Nephron (organoid): Measurements from ENCODE around the gene FOXP3.

Experiments
- H3K27ac Mint-ChIP-seq, 3 experiments: 2 replicates each; pipeline ENCODE4 v1.8.0; 2020; ENCODE audit warnings: mixed read lengths in 3 of 3, mild to moderate bottlenecking in 2 of 3, moderate library complexity in 1 of 3
- H3K27me3 Mint-ChIP-seq: 2 replicates; pipeline ENCODE4 v1.8.0; 2021; ENCODE audit warnings: low read depth, mild to moderate bottlenecking, moderate library complexity, mixed read lengths
- H3K36me3 Mint-ChIP-seq: 2 replicates; pipeline ENCODE4 v1.8.0; 2020; ENCODE audit warnings: low read depth, mixed read lengths
- H3K4me1 Mint-ChIP-seq: 2 replicates; pipeline ENCODE4 v1.8.0; 2020; ENCODE audit warnings: mixed read lengths
- H3K4me3 Mint-ChIP-seq, 3 experiments: 2 replicates each; pipeline ENCODE4 v1.8.0; 2020; ENCODE audit warnings: mild to moderate bottlenecking in 3 of 3, mixed read lengths in 3 of 3, moderate library complexity in 2 of 3
- H3K9me3 Mint-ChIP-seq: 2 replicates; pipeline ENCODE4 v1.8.0; 2020; ENCODE audit warnings: mixed read lengths
- CTCF ChIP-seq, 3 experiments: fragments of 200-600 bp; sonication (generic); IDR thresholded peaks; one replicate each; pipeline ENCODE4 v1.5.0; 2021; ENCODE audit warnings: antibody characterized with exemption in 3 of 3; ENCODE audit not compliant: unreplicated experiment in 3 of 3

FOXP3 gene

GRCh38 chrX:49277535-49277830 lies 13.0 kb upstream of the FOXP3 start:
- H3K36me3 Mint-ChIP-seq: peaks cover 4% of the 10 kb centered on the region
- peaks cover 28% of the 10 kb centered on the region for H3K4me1 Mint-ChIP-seq
- no peak for TF ChIP-seq CTCF (IDR thresholded peaks at IDR 0.05; ENCODE audit: unreplicated experiment in 3 of 3)
- no peak overlapping the region for H3K4me3 Mint-ChIP-seq
- H3K27me3 Mint-ChIP-seq: no peaks in the 10 kb centered on the region
- no peak overlapping the region for H3K27ac Mint-ChIP-seq
- H3K9me3 Mint-ChIP-seq: peaks cover 11% of the 10 kb centered on the region

GRCh38 chrX:49276671-49277534 lies 12.4 kb upstream of the FOXP3 start:
- Mint-ChIP-seq H3K27me3 (no peaks in the 10 kb centered on the region), H3K9me3 (peaks cover 8% of the 10 kb centered on the region), H3K27ac (no peak overlapping the region), H3K4me1 (peaks cover 22% of the 10 kb centered on the region), H3K4me3 (no peak overlapping the region), H3K36me3 (peaks cover 4% of the 10 kb centered on the region)
- TF ChIP-seq CTCF (IDR thresholded peaks at IDR 0.05; ENCODE audit: unreplicated experiment in 3 of 3): no peak

GRCh38 chrX:49276207-49276606 lies 11.7 kb upstream of the FOXP3 start:
- H3K36me3 Mint-ChIP-seq: peaks cover 6% of the 10 kb centered on the region
- H3K4me3 Mint-ChIP-seq: no peak overlapping the region

GRCh38 chrX:49273181-49273727 lies 8.7 kb upstream of the FOXP3 start:
- no peak for TF ChIP-seq CTCF (IDR thresholded peaks at IDR 0.05; ENCODE audit: unreplicated experiment in 3 of 3)
- peaks cover 11% of the 10 kb centered on the region for H3K36me3 Mint-ChIP-seq
- no peaks in the 10 kb centered on the region for H3K27me3 Mint-ChIP-seq
- H3K4me3 Mint-ChIP-seq: peak overlapping the region; percentile 2 to 35 (median 28)
- H3K4me1 Mint-ChIP-seq: peaks cover 35% of the 10 kb centered on the region
- H3K27ac Mint-ChIP-seq: no peak overlapping the region
- peaks cover 2% of the 10 kb centered on the region for H3K9me3 Mint-ChIP-seq

More at GRCh38 chrX:49276207-49276606, 11.7 kb upstream of the FOXP3 start:
- no peak overlapping the region for H3K27ac Mint-ChIP-seq
- TF ChIP-seq CTCF (IDR thresholded peaks at IDR 0.05; ENCODE audit: unreplicated experiment in 3 of 3): no peak
- H3K4me1 Mint-ChIP-seq: peaks cover 25% of the 10 kb centered on the region
- H3K9me3 Mint-ChIP-seq: peaks cover 8% of the 10 kb centered on the region
- H3K27me3 Mint-ChIP-seq: no peaks in the 10 kb centered on the region

- H3K27ac Mint-ChIP-seq: no peak overlapping the region
- H3K27me3 Mint-ChIP-seq: no peaks in the 10 kb centered on the region
- peaks cover 30% of the 10 kb centered on the region for H3K4me1 Mint-ChIP-seq
- H3K9me3 Mint-ChIP-seq: peaks cover 2% of the 10 kb centered on the region
- peak overlapping the region; percentile 40 to 74 (median 59) for H3K4me3 Mint-ChIP-seq
- peaks cover 14% of the 10 kb centered on the region for H3K36me3 Mint-ChIP-seq
- no peak for TF ChIP-seq CTCF (IDR thresholded peaks at IDR 0.05; ENCODE audit: unreplicated experiment in 3 of 3)
Observed at GRCh38 chrX:49272421-49272820, 7.9 kb upstream of the FOXP3 start.

GRCh38 chrX:49271341-49271740 lies 6.8 kb upstream of the FOXP3 start:
- no peaks in the 10 kb centered on the region for H3K27me3 Mint-ChIP-seq
- TF ChIP-seq CTCF (IDR thresholded peaks at IDR 0.05; ENCODE audit: unreplicated experiment in 3 of 3): no peak
- peaks cover 2% of the 10 kb centered on the region for H3K9me3 Mint-ChIP-seq
- H3K4me3 Mint-ChIP-seq: peak overlapping the region; percentile 67 to 79 (median 74)
- H3K36me3 Mint-ChIP-seq: peaks cover 14% of the 10 kb centered on the region
- H3K4me1 Mint-ChIP-seq: peaks cover 32% of the 10 kb centered on the region
- H3K27ac Mint-ChIP-seq: peak overlapping the region in 2 of 3 experiments; percentile 81 to 87
